K562 (cell line): ENCODE results near the gene ZCCHC24. TPM values are rescaled to one million over a fixed set of nuclear protein-coding genes. Genes with fewer than 3 reads are reported as not detected.
A peak's percentile ranks its signal among the peaks of the same experiment; 100 is the strongest.

Experiments used
- ARNT ChIP-seq, 2 experiments: fragments of 450-650 bp; IDR thresholded peaks; 2 replicates each; pipeline ENCODE4 v1.6.1; 2016; ENCODE audit warnings: mild to moderate bottlenecking in 1 of 2
- BDP1 ChIP-seq: IDR thresholded peaks from 3 replicates; pipeline ENCODE4 v1.6.1; 2011; ENCODE audit not compliant: insufficient read length, insufficient read depth
- CEBPG ChIP-seq, 3 experiments: fragments of 200-800 bp in 1 of 3; sonication (Bioruptor generic) in 1 of 3; sonication (generic) in 1 of 3; formaldehyde crosslinking in 1 of 3; IDR thresholded peaks in 2 of 3; conservative IDR thresholded peaks in 1 of 3; 2 replicates each; pipeline versions ENCODE4 v1.6.1 to v1.8.0; 2016 to 2022; ENCODE audit warnings: missing compliant biosample characterization in 2 of 3, missing genetic modification characterization in 2 of 3, mild to moderate bottlenecking in 1 of 3, missing genetic modification reagents in 1 of 3
- HINFP ChIP-seq: fragments of 450-650 bp; conservative IDR thresholded peaks from 2 replicates; pipeline ENCODE4 v1.6.1; 2016; ENCODE audit warnings: missing genetic modification characterization, low read depth, mild to moderate bottlenecking, control low read depth, missing compliant biosample characterization
- KLF1 ChIP-seq: fragments of 450-650 bp; IDR thresholded peaks from 2 replicates; pipeline ENCODE4 v1.6.1; 2016; ENCODE audit warnings: missing genetic modification characterization, missing compliant biosample characterization
- MECOM ChIP-seq: fragments of 250-450 bp; sonication (Bioruptor Pico); IDR thresholded peaks from 2 replicates; pipeline ENCODE4 v1.8.0; 2022; ENCODE audit warnings: inconsistent platforms
- MTA3 ChIP-seq: fragments of 450-650 bp; formaldehyde crosslinking; IDR thresholded peaks from 2 replicates; pipeline ENCODE4 v1.6.1; 2017; ENCODE audit warnings: mild to moderate bottlenecking, borderline replicate concordance
- NR4A1 ChIP-seq, 2 experiments: fragments of 250-450 bp in 1 of 2; fragments of 450-650 bp in 1 of 2; sonication (Bioruptor Pico) in 1 of 2; IDR thresholded peaks; 2 replicates each; pipeline versions ENCODE4 v1.4.0 to v1.6.1; 2016 to 2020; ENCODE audit warnings: mild to moderate bottlenecking in 2 of 2, missing compliant biosample characterization in 1 of 2, missing genetic modification characterization in 1 of 2, moderate library complexity in 1 of 2
- POLR3G ChIP-seq: IDR thresholded peaks from 2 replicates; pipeline ENCODE4 v1.6.1; 2011; ENCODE audit not compliant: insufficient read length, insufficient replicate concordance; ENCODE audit errors: extremely low read depth
- RBM39 ChIP-seq: fragments of 200-400 bp; formaldehyde crosslinking; optimal IDR thresholded peaks from 2 replicates; pipeline ENCODE3; 2018; ENCODE audit warnings: low read depth, low read length
- RFX1 ChIP-seq: fragments of 450-650 bp; IDR thresholded peaks from 2 replicates; pipeline ENCODE4 v1.6.1; 2016; ENCODE audit warnings: mild to moderate bottlenecking, moderate library complexity
- RREB1 ChIP-seq: fragments of 250-450 bp; sonication (Bioruptor Pico); IDR thresholded peaks from 2 replicates; pipeline ENCODE4 v1.4.0; 2020
- SREBF1 ChIP-seq: fragments of 150-350 bp; IDR thresholded peaks from 2 replicates; pipeline ENCODE4 v1.6.1; 2014; ENCODE audit warnings: antibody characterized with exemption, low read depth, low read length, borderline replicate concordance
- TCFL5 ChIP-seq: fragments of 250-450 bp; sonication (Bioruptor Pico); conservative IDR thresholded peaks from 2 replicates; pipeline ENCODE4 v1.6.1; 2021; ENCODE audit warnings: mild to moderate bottlenecking, moderate library complexity, matching md5 sums
- YY1 ChIP-seq, 3 experiments: IDR thresholded peaks; 2 replicates each; pipeline ENCODE4 v1.6.1; 2011; ENCODE audit warnings: low read length in 2 of 3, mild to moderate bottlenecking in 2 of 3, moderate library complexity in 2 of 3, borderline replicate concordance in 1 of 3, control low read depth in 1 of 3, low read depth in 1 of 3; ENCODE audit not compliant: insufficient read depth in 3 of 3, insufficient replicate concordance in 2 of 3, control insufficient read depth in 1 of 3, insufficient read length in 1 of 3; ENCODE audit errors: extremely low read depth in 1 of 3
- ZBTB34 ChIP-seq: fragments of 250-450 bp; sonication (Bioruptor Pico); IDR thresholded peaks from 2 replicates; pipeline ENCODE4 v1.8.0; 2021; ENCODE audit warnings: mild to moderate bottlenecking, moderate library complexity
- ZNF274 ChIP-seq: IDR thresholded peaks from 2 replicates; pipeline ENCODE4 v1.6.1; 2011; ENCODE audit warnings: low read depth, mild to moderate bottlenecking, low read length, moderate library complexity, borderline replicate concordance
- ZSCAN29 ChIP-seq: fragments of 450-650 bp; IDR thresholded peaks from 2 replicates; pipeline ENCODE4 v1.6.1; 2017
- polyA plus RNA-seq, 8 experiments: library from polyadenylated mRNA; depleted of rRNA in 4 of 8; stranded (reverse) in 5 of 8; unstranded in 3 of 8; fragments of >200 nt; fragmentation: Nextera tagmentation in 2 of 8; fragmentation: Illumina TruSeq in 1 of 8; extraction: Ambion mirVana in 2 of 8; extraction: Trizol in 1 of 8; gene quantifications; 2 replicates each; pipeline versions ENCODE4 v1.2.1 to v1.2.3, GENCODE V29; 2011 to 2014; ENCODE audit warnings: inconsistent platforms in 1 of 8, missing spikeins in 1 of 8
- total RNA-seq, 7 experiments: library from RNA; depleted of rRNA in 6 of 7; stranded (reverse); fragments of >200 nt in 6 of 7; fragmentation: Illumina TruSeq in 2 of 7; extraction: Trizol in 2 of 7; gene quantifications; 2 replicates each; pipeline versions ENCODE4 v1.2.1 to v1.2.3, GENCODE V29; 2011 to 2021; ENCODE audit warnings: low replicate concordance in 1 of 7

ZCCHC24 gene
- total and polyA plus RNA-seq, 9 of the 15 experiments (the other 6 are each of a cell fraction or from before 2014, with no cell fraction given): 0.84 to 11.0 (median 4.6) TPM

GRCh38 chr10:79347226-79347893, 98.1 kb downstream of the ZCCHC24 start, which contains the start of gene PPIF (continued):
- TF ChIP-seq ZBTB34: peak; percentile 11; the same call in 1 of the 2 replicates
- no peak for TF ChIP-seq SREBF1
- TF ChIP-seq ARNT (IDR thresholded peaks at IDR 0.05): no peak
- TF ChIP-seq MECOM (CRISPR knock-in tag): no peak
- peak in 2 of 3 experiments; percentile 56 to 71 for TF ChIP-seq YY1 (IDR thresholded peaks at IDR 0.05; ENCODE audit: borderline replicate concordance in 1 of 3, control insufficient read depth in 1 of 3, extremely low read depth in 1 of 3, insufficient read depth in 3 of 3, insufficient read length in 1 of 3, insufficient replicate concordance in 2 of 3, low read depth in 1 of 3, low read length in 2 of 3)
- TF ChIP-seq KLF1 (tag): no peak
- TF ChIP-seq RFX1: no peak
- TF ChIP-seq RREB1: no peak
- TF ChIP-seq CEBPG (CRISPR knock-in tag; IDR thresholded peaks at IDR 0.05): no peak
- no peak for TF ChIP-seq CEBPG (tag; conservative IDR thresholded peaks at IDR 0.05 in 1 of 2, IDR thresholded peaks at IDR 0.05 in 1 of 2)
- TF ChIP-seq ZNF274: no peak
- TF ChIP-seq TCFL5 (CRISPR knock-in tag): no peak
- no peak for TF ChIP-seq BDP1
- peak; percentile 69 for TF ChIP-seq MTA3
- no peak for TF ChIP-seq POLR3G
- no peak for TF ChIP-seq NR4A1 (CRISPR knock-in tag; IDR thresholded peaks at IDR 0.05)
- no peak for TF ChIP-seq NR4A1 (tag; IDR thresholded peaks at IDR 0.05)
- TF ChIP-seq RBM39: peak; percentile 8
- no peak for TF ChIP-seq ZSCAN29
- no peak for TF ChIP-seq HINFP
